SK-N-MC (cell line): ENCODE data around the gene SPTBN2.

Source experiments
- EZH2 ChIP-seq: fragments of 200-600 bp; sonication (generic); IDR thresholded peaks from one replicate; pipeline ENCODE4 v1.6.1; 2017; ENCODE audit warnings: antibody characterized with exemption
- FOXP2 ChIP-seq: optimal IDR thresholded peaks from 2 replicates; pipeline ENCODE3; 2011; ENCODE audit warnings: mild to moderate bottlenecking, moderate library complexity; ENCODE audit not compliant: insufficient read depth; ENCODE audit errors: extremely low read length, control extremely low read depth
- POLR2AphosphoS5 ChIP-seq: IDR thresholded peaks from 2 replicates; pipeline ENCODE4 v1.6.1; 2012; ENCODE audit warnings: mild to moderate bottlenecking, low read depth, low read length, borderline replicate concordance

GRCh38 chr11:66677599-66678375 is 51.2 kb downstream of the SPTBN2 start, which contains the start of gene RBM4B:
- TF ChIP-seq POLR2AphosphoS5 (peak; percentile 92), FOXP2 (peak; percentile 17), EZH2 (no peak)
